Stimulated activated memory B cell treated with anti-CD40 and anti-IgM and Interleukin-4, amounts not matched to agents 10 μg/mL and 1 μg/mL and 100 μg/mL, for 72 hours (primary cell): Measurements from ENCODE around the gene NEK9.
A peak's percentile ranks its signal among the peaks of the same experiment; 100 is the strongest.
"Not testable (repeated sequence)": the region's sequence is repeated elsewhere in the genome, so short reads cannot be mapped to it uniquely, and the experiment has no call there.

Experiments used
- ATAC-seq: fragments of 150-1000 bp; cut with Tn5 transposase; 2 replicates; pipeline ENCODE4 v1.10.0; 2021
- H3K27ac Mint-ChIP-seq: one replicate; pipeline ENCODE4 v1.8.0; 2022; ENCODE audit warnings: mild to moderate bottlenecking, mixed read lengths
- H3K27me3 Mint-ChIP-seq: one replicate; pipeline ENCODE4 v1.8.0; 2022; ENCODE audit warnings: mixed read lengths
- H3K36me3 Mint-ChIP-seq: one replicate; pipeline ENCODE4 v1.8.0; 2022; ENCODE audit warnings: mixed read lengths
- H3K4me1 Mint-ChIP-seq: one replicate; pipeline ENCODE4 v1.8.0; 2022; ENCODE audit warnings: mixed read lengths
- H3K4me3 Mint-ChIP-seq: one replicate; pipeline ENCODE4 v1.8.0; 2022; ENCODE audit warnings: mild to moderate bottlenecking, moderate library complexity, mixed read lengths
- H3K9me3 Mint-ChIP-seq: one replicate; pipeline ENCODE4 v1.8.0; 2022; ENCODE audit warnings: mixed read lengths

The NEK9 gene

DNA sequence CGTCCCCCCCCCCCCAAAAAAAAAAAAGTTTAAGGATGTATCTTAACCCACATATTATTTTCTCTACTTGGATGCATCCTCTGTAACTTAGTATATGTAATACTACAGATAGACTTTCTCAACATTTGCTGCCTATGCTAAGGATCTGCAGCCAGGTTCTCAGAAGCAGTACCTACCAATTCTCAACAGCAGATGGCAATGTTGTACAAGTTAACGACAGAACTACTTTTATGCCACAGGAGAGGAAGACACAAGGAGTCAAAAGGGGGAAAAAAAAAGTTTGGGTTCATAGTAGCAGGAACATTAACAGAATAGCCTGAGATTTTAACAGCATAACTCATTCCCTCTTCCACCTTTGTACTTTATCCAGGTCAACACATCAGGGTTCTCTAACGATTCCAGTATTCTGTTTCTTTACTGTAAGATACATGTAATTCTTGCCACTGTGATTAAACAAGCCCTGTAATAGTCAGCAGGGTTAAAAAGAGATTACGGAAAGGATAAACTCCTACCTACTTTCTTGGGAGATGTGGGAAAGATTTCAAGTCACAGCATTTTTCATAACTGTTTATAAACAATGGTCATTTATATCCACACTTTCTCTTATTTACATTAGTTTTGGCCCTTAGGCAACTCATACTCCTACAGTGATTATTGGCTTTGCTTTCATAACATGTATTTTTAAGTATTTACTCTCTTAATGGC lies 5.7 kb upstream of the NEK9 start:
- H3K9me3 Mint-ChIP-seq = no peaks in the 10 kb centered on the region
- H3K4me1 Mint-ChIP-seq = peaks cover 11% of the 10 kb centered on the region
- ATAC-seq = peak; percentile 68
- H3K36me3 Mint-ChIP-seq = peaks cover 30% of the 10 kb centered on the region
- no peak overlapping the region for H3K4me3 Mint-ChIP-seq
- H3K27ac Mint-ChIP-seq = no peak overlapping the region
- no peaks in the 10 kb centered on the region for H3K27me3 Mint-ChIP-seq

DNA sequence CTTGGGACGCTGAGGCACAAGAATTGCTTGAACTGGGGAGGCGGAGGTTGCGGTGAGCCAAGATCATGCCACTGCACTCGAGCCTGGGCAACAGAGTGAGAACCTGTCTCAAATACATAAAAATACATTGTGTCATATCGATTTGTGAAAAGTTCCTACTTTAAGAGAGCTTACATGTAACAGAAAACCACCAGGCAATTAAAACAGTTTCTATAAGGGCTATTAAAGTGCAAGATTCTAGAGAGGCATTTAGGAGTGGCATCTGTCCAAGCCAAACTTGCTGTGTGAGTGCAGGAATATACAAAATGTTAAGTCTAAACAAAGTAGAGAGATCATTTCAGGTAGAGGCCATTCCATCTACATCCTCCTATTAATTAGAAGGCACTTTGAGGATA lies 1.7 kb upstream of the NEK9 start:
- ATAC-seq = no peak
- Mint-ChIP-seq H3K9me3 (no peaks in the 10 kb centered on the region), H3K27ac (no peak overlapping the region), H3K36me3 (peaks cover 16% of the 10 kb centered on the region), H3K4me1 (peaks cover 45% of the 10 kb centered on the region), H3K4me3 (peak overlapping the region; percentile 29), H3K27me3 (no peaks in the 10 kb centered on the region)

- ATAC-seq = no peak
- H3K9me3 Mint-ChIP-seq = no peaks in the 10 kb centered on the region
- H3K27ac Mint-ChIP-seq = peak overlapping the region; percentile 98
- H3K27me3 Mint-ChIP-seq = no peaks in the 10 kb centered on the region
- H3K4me1 Mint-ChIP-seq = peaks cover 45% of the 10 kb centered on the region
- peak overlapping the region; percentile 92 for H3K4me3 Mint-ChIP-seq
- peaks cover 11% of the 10 kb centered on the region for H3K36me3 Mint-ChIP-seq
Observed at GRCh38 chr14:75127903-75128595, 1.2 kb upstream of the NEK9 start.

GRCh38 chr14:75127474-75127820 lies 599 bp upstream of the NEK9 start:
- H3K27me3 Mint-ChIP-seq, H3K9me3 Mint-ChIP-seq, ATAC-seq: not testable (repeated sequence)
- peak overlapping the region; percentile 98 for H3K27ac Mint-ChIP-seq
- peaks cover 45% of the 10 kb centered on the region for H3K4me1 Mint-ChIP-seq
- H3K4me3 Mint-ChIP-seq = peak overlapping the region; percentile 92
- peaks cover 10% of the 10 kb centered on the region for H3K36me3 Mint-ChIP-seq

DNA sequence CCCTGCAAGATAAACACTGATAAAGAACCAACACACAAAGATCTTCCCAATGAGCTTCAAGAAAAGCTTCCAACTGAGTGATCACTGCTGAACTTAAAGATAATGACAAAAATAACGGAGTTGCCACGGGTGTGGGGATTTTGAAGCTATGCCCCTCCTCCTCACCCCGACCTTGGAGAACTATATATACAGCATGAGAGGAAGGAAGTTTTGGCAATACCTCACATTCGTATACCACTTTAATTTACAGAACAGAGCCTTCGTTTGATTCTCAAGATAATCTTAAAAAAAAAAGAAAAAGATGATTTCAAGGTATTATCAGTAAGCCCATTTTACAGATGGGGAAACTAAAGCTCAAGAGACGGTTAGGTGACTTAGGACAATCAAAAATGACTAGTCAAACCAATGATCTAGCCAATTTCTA lies 715 bp downstream of the NEK9 start:
- peaks cover 17% of the 10 kb centered on the region for H3K36me3 Mint-ChIP-seq
- H3K4me3 Mint-ChIP-seq = peak overlapping the region; percentile 92
- no peak for ATAC-seq
- no peaks in the 10 kb centered on the region for H3K27me3 Mint-ChIP-seq
- H3K4me1 Mint-ChIP-seq = peaks cover 45% of the 10 kb centered on the region
- no peaks in the 10 kb centered on the region for H3K9me3 Mint-ChIP-seq
- H3K27ac Mint-ChIP-seq = peak overlapping the region; percentile 98

- Mint-ChIP-seq H3K27ac (peak overlapping the region; percentile 98), H3K36me3 (peaks cover 21% of the 10 kb centered on the region), H3K4me3 (peak overlapping the region; percentile 92), H3K9me3 (no peaks in the 10 kb centered on the region), H3K27me3 (no peaks in the 10 kb centered on the region), H3K4me1 (peaks cover 46% of the 10 kb centered on the region)
- no peak for ATAC-seq
Observed at GRCh38 chr14:75125617-75126016, 1.2 kb downstream of the NEK9 start.

DNA sequence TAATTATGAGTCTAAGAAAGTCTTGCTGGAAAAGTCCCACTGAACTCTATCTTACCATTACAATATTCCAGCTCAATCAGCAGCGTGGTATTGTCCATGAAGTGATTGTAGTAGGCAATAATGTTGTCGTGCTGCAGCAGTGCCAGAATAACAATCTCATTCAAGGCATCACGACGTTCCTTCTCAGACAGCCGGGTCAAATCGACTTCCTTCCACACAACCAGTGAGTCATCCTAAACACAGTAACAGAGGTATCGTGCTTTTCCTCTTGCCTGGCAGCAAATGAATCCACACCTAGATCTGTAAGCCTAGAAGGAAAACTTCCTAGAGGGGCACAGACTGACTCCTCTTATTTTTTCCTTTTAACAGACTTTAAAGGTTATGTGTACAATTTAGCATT lies 2.9 kb downstream of the NEK9 start:
- peak overlapping the region; percentile 19 for H3K27ac Mint-ChIP-seq
- H3K4me3 Mint-ChIP-seq = no peak overlapping the region
- peaks cover 51% of the 10 kb centered on the region for H3K4me1 Mint-ChIP-seq
- no peaks in the 10 kb centered on the region for H3K9me3 Mint-ChIP-seq
- H3K27me3 Mint-ChIP-seq = no peaks in the 10 kb centered on the region
- no peak for ATAC-seq
- peaks cover 27% of the 10 kb centered on the region for H3K36me3 Mint-ChIP-seq

DNA sequence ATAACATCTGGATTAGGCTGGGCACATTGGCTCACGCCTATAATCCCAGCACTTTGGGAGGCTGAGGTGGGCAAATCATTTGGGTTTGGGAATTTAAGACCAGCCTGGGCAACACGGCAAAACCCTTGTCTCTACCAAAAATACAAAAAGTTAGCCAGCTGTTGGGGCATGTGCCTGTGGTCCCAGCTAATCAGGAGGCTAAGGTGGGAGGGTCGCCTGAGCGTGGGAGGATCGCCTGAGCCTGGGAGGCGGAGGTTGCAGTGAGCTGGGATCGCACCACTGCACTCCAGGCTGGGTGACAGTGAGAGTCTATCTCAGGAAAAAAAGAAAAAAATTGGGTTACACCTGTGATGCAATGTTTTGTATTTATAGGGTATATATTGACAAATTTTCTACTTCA lies 5.3 kb downstream of the NEK9 start:
- Mint-ChIP-seq H3K36me3 (peaks cover 28% of the 10 kb centered on the region), H3K9me3 (no peaks in the 10 kb centered on the region), H3K27me3 (no peaks in the 10 kb centered on the region), H3K27ac (no peak overlapping the region), H3K4me1 (peaks cover 33% of the 10 kb centered on the region), H3K4me3 (no peak overlapping the region)
- no peak for ATAC-seq

DNA sequence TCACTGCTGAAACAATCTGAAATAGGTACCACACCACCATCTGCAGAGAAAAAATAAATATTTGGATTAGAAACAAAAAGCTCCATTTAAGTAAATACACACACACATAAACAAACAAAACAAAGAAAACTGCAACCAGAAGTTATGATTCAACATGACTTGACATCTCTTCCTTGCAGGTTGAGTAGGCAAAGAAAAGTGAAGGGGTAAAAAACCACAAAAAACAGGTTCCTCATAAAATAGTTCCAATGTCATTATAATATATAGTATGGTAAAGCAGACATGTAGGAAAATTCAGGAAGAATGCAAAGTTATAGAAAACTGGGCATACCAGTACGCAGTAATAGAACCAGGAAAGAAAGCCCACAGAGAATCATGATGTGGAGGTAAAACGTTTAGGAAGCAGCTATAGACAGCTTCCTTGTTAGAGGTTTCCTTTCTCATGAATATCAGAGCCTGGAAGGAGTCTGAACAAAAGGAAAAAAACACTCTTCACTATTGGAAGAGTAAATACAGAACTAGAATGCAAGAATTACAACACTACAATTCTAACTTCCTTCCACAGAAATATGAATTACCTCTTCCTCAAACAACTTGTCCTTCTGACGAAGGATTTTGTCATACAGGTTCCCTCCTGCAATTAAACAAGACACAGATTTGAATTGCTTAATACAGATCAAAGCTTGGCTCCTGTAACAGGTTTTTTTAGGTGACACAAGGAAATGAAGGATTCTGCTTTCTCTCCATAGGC lies 6.1 kb downstream of the NEK9 start:
- Mint-ChIP-seq H3K4me3 (no peak overlapping the region), H3K27me3 (no peaks in the 10 kb centered on the region), H3K9me3 (no peaks in the 10 kb centered on the region), H3K4me1 (peaks cover 26% of the 10 kb centered on the region), H3K36me3 (peaks cover 28% of the 10 kb centered on the region), H3K27ac (peak overlapping the region; percentile 35)
- no peak for ATAC-seq

GRCh38 chr14:75119056-75119455 lies 7.8 kb downstream of the NEK9 start:
- H3K4me3 Mint-ChIP-seq = no peak overlapping the region
- peaks cover 35% of the 10 kb centered on the region for H3K36me3 Mint-ChIP-seq
- H3K27me3 Mint-ChIP-seq = no peaks in the 10 kb centered on the region
- ATAC-seq = no peak
- H3K4me1 Mint-ChIP-seq = peaks cover 11% of the 10 kb centered on the region
- no peaks in the 10 kb centered on the region for H3K9me3 Mint-ChIP-seq
- H3K27ac Mint-ChIP-seq = no peak overlapping the region

GRCh38 chr14:75113932-75114539 lies 12.8 kb downstream of the NEK9 start:
- no peak for ATAC-seq
- no peak overlapping the region for H3K27ac Mint-ChIP-seq
- H3K4me3 Mint-ChIP-seq = no peak overlapping the region
- no peaks in the 10 kb centered on the region for H3K4me1 Mint-ChIP-seq
- peaks cover 59% of the 10 kb centered on the region for H3K36me3 Mint-ChIP-seq
- no peaks in the 10 kb centered on the region for H3K27me3 Mint-ChIP-seq
- no peaks in the 10 kb centered on the region for H3K9me3 Mint-ChIP-seq

GRCh38 chr14:75109877-75110276 lies 17.0 kb downstream of the NEK9 start:
- no peak for ATAC-seq
- Mint-ChIP-seq H3K9me3 (no peaks in the 10 kb centered on the region), H3K4me1 (no peaks in the 10 kb centered on the region), H3K4me3 (no peak overlapping the region), H3K27ac (no peak overlapping the region), H3K36me3 (peaks cover 82% of the 10 kb centered on the region), H3K27me3 (no peaks in the 10 kb centered on the region)

GRCh38 chr14:75107186-75107585 lies 19.7 kb downstream of the NEK9 start:
- no peak for ATAC-seq
- Mint-ChIP-seq H3K27ac (no peak overlapping the region), H3K9me3 (no peaks in the 10 kb centered on the region), H3K27me3 (no peaks in the 10 kb centered on the region), H3K4me3 (no peak overlapping the region), H3K36me3 (peaks cover 79% of the 10 kb centered on the region), H3K4me1 (no peaks in the 10 kb centered on the region)

GRCh38 chr14:75101491-75101890 lies 25.4 kb downstream of the NEK9 start:
- no peaks in the 10 kb centered on the region for H3K9me3 Mint-ChIP-seq
- H3K27ac Mint-ChIP-seq = no peak overlapping the region
- no peaks in the 10 kb centered on the region for H3K4me1 Mint-ChIP-seq
- no peaks in the 10 kb centered on the region for H3K27me3 Mint-ChIP-seq
- no peak overlapping the region for H3K4me3 Mint-ChIP-seq
- no peak for ATAC-seq
- peaks cover 78% of the 10 kb centered on the region for H3K36me3 Mint-ChIP-seq

DNA sequence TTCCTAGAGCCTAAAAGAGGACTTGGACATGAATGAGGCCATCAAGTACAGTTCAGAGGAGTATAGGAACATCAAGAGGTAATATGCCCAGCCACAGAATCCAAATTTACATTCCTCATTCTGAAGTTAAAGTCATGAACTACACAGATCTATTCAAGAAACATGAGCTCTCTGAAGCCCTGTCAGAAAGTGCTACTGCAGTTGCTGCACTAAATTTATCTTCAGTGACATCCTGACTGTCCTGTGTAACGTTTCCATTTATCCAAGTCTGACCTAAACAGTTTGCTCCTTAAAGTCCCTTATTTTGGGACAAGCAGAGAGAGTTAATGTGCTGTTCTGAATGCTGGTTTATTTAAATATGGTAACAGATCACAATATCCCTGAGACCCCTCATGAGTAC lies 28.2 kb downstream of the NEK9 start:
- Mint-ChIP-seq H3K9me3 (no peaks in the 10 kb centered on the region), H3K27ac (no peak overlapping the region), H3K36me3 (peaks cover 72% of the 10 kb centered on the region), H3K4me1 (no peaks in the 10 kb centered on the region), H3K4me3 (no peak overlapping the region), H3K27me3 (no peaks in the 10 kb centered on the region)
- no peak for ATAC-seq
